HepG2 (cell line): ENCODE results near the gene ZNF556. TPM values are rescaled to one million over a fixed set of nuclear protein-coding genes. Genes with fewer than 3 reads are reported as not detected.

Source experiments
- ARNT2 ChIP-seq: sonication (generic); formaldehyde crosslinking; IDR thresholded peaks from 2 replicates; pipeline ENCODE4 v1.8.0; 2022; ENCODE audit warnings: mild to moderate bottlenecking, low read depth, missing genetic modification reagents, moderate library complexity
- CCDC6 ChIP-seq: sonication (generic); formaldehyde crosslinking; IDR thresholded peaks from 2 replicates; pipeline ENCODE4 v1.8.1; 2022; ENCODE audit warnings: mild to moderate bottlenecking, missing genetic modification reagents, moderate library complexity
- CENPBD1 ChIP-seq: sonication (generic); formaldehyde crosslinking; IDR thresholded peaks from 2 replicates; pipeline ENCODE4 v1.8.0; 2022; ENCODE audit warnings: missing genetic modification reagents, low read depth, mild to moderate bottlenecking, borderline replicate concordance
- CHCHD3 ChIP-seq: sonication (generic); formaldehyde crosslinking; IDR thresholded peaks from 2 replicates; pipeline ENCODE4 v1.8.0; 2022; ENCODE audit warnings: mild to moderate bottlenecking, missing genetic modification reagents, moderate library complexity
- FUBP1 ChIP-seq: sonication (generic); formaldehyde crosslinking; IDR thresholded peaks from 2 replicates; pipeline ENCODE4 v1.5.1; 2020; ENCODE audit warnings: missing genetic modification reagents, mild to moderate bottlenecking, borderline replicate concordance
- HNF1B ChIP-seq: sonication (generic); formaldehyde crosslinking; IDR thresholded peaks from 2 replicates; pipeline ENCODE4 v1.5.1; 2020; ENCODE audit warnings: mild to moderate bottlenecking, moderate library complexity, missing genetic modification reagents
- KMT2A ChIP-seq: sonication (generic); formaldehyde crosslinking; IDR thresholded peaks from 2 replicates; pipeline ENCODE4 v1.4.0; 2020; ENCODE audit warnings: missing genetic modification reagents
- NFE2L1 ChIP-seq: sonication (generic); formaldehyde crosslinking; IDR thresholded peaks from 2 replicates; pipeline ENCODE4 v1.4.0; 2020; ENCODE audit warnings: missing genetic modification reagents, mild to moderate bottlenecking, borderline replicate concordance
- PHF21A ChIP-seq: sonication (generic); formaldehyde crosslinking; IDR thresholded peaks from 2 replicates; pipeline ENCODE4 v1.5.0; 2020; ENCODE audit warnings: mild to moderate bottlenecking, missing genetic modification reagents
- RAD51 ChIP-seq: fragments of 450-650 bp; IDR thresholded peaks from 2 replicates; pipeline ENCODE4 v1.6.1; 2016; ENCODE audit warnings: borderline replicate concordance
- ZBTB25 ChIP-seq: IDR thresholded peaks from 2 replicates; pipeline ENCODE4 v1.6.1; 2018; ENCODE audit warnings: missing genetic modification reagents
- ZFY ChIP-seq: sonication (generic); formaldehyde crosslinking; IDR thresholded peaks from 2 replicates; pipeline ENCODE4 v1.4.0; 2020; ENCODE audit warnings: missing genetic modification reagents
- ZNF576 ChIP-seq: sonication (generic); formaldehyde crosslinking; IDR thresholded peaks from 2 replicates; pipeline ENCODE4 v1.4.0; 2020; ENCODE audit warnings: mild to moderate bottlenecking, missing genetic modification reagents
- polyA plus RNA-seq, 8 experiments: library from polyadenylated mRNA; depleted of rRNA in 3 of 8; stranded (reverse) in 7 of 8; unstranded in 1 of 8; fragments of >200 nt; fragmentation: Illumina TruSeq in 4 of 8; extraction: Trizol in 4 of 8; gene quantifications; 2 replicates each; pipeline versions ENCODE4 v1.2.1 to v1.2.3, GENCODE V29; 2011 to 2016; ENCODE audit warnings: low read depth in 4 of 8, missing spikeins in 1 of 8, mixed read lengths in 1 of 8; ENCODE audit not compliant: insufficient read depth in 1 of 8
- total RNA-seq, 5 experiments: library from RNA; depleted of rRNA; stranded (reverse); fragments of >200 nt; fragmentation: Illumina TruSeq; extraction: Trizol; gene quantifications; 2 replicates each; pipeline ENCODE4 v1.2.3, GENCODE V29; 2016; ENCODE audit warnings: low read depth in 1 of 5
- TF ChIP-seq, protein P1 (sequence below): sonication (generic); formaldehyde crosslinking; IDR thresholded peaks from 2 replicates; pipeline ENCODE4 v1.5.0; 2020; ENCODE audit warnings: mild to moderate bottlenecking, missing genetic modification reagents
- TF ChIP-seq, protein P2 (sequence below): sonication (generic); formaldehyde crosslinking; IDR thresholded peaks from 2 replicates; pipeline ENCODE4 v1.5.1; 2020; ENCODE audit warnings: mild to moderate bottlenecking, missing genetic modification reagents, moderate library complexity

Gene ZNF556
- total and polyA plus RNA-seq, 2 of the 13 experiments (the other 11 are each of a cell fraction or from before 2014, with no cell fraction given) = 4.2 to 28.6 TPM

DNA sequence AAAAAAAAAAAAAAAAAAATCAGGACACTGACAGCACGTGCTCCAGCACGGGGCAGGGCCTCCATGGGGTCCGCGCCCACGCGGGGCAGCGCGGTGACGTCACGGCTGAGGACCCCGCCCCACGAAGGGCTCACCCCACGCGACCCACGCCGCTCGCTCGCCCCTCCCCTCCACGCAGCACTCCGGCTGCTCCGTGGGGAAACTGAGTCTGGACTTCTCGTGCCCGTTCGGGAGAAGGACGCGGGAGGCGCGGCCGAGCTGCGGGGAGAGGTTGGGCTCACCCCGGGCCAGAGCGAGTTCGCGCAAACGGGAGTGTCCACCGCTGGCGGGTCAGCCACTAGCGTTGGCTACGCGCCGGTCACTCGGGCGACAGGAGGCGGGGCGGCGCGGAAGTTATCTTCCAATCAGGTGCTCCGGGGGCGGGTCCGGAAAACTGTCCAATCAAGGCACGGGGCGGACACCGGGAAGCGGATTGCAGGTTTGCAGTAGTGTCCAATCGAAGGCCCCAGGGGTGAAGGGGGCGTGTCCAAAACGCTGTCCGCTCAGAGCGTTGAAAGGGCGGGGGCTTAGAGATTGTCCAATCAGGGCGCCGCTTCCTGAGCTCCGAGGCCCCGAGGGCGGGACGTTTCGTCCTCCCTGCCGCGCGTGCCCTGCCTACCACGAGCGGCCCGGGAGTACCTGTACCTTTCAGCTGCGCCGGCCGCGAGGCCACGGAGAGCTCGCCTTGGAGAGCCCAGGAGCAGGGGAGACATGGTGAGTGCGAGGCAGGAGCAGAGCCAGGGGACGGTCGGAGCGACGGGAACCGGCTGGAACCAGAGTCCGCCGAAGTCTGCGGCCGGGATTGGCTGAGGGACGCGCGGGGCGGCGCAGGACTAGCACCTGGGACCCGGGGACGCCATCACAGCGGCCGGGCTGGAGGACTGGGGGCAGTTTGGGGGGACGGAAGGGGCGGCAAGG lies 33.4 kb downstream of the ZNF556 start, which contains the start of gene ZNF57 (continued):
- TF ChIP-seq ZBTB25 (CRISPR knock-in tag) = no peak
- TF ChIP-seq CHCHD3 (CRISPR knock-in tag) = no peak
- no peak for TF ChIP-seq CCDC6 (CRISPR knock-in tag)
- TF ChIP-seq NFE2L1 (CRISPR knock-in tag) = no peak
- TF ChIP-seq ZFY = peak; percentile 70
- TF ChIP-seq RAD51 = no peak
- TF ChIP-seq, protein P1, sequence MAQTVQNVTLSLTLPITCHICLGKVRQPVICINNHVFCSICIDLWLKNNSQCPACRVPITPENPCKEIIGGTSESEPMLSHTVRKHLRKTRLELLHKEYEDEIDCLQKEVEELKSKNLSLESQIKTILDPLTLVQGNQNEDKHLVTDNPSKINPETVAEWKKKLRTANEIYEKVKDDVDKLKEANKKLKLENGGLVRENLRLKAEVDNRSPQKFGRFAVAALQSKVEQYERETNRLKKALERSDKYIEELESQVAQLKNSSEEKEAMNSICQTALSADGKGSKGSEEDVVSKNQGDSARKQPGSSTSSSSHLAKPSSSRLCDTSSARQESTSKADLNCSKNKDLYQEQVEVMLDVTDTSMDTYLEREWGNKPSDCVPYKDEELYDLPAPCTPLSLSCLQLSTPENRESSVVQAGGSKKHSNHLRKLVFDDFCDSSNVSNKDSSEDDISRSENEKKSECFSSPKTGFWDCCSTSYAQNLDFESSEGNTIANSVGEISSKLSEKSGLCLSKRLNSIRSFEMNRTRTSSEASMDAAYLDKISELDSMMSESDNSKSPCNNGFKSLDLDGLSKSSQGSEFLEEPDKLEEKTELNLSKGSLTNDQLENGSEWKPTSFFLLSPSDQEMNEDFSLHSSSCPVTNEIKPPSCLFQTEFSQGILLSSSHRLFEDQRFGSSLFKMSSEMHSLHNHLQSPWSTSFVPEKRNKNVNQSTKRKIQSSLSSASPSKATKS (CRISPR knock-in tag) = no peak
- peak; percentile 71; the same call in 1 of the 2 replicates for TF ChIP-seq HNF1B (CRISPR knock-in tag)
- TF ChIP-seq ARNT2 (CRISPR knock-in tag) = peak; percentile 80
- TF ChIP-seq ZNF576 = no peak
- no peak for TF ChIP-seq FUBP1 (CRISPR knock-in tag)
- TF ChIP-seq, protein P2, sequence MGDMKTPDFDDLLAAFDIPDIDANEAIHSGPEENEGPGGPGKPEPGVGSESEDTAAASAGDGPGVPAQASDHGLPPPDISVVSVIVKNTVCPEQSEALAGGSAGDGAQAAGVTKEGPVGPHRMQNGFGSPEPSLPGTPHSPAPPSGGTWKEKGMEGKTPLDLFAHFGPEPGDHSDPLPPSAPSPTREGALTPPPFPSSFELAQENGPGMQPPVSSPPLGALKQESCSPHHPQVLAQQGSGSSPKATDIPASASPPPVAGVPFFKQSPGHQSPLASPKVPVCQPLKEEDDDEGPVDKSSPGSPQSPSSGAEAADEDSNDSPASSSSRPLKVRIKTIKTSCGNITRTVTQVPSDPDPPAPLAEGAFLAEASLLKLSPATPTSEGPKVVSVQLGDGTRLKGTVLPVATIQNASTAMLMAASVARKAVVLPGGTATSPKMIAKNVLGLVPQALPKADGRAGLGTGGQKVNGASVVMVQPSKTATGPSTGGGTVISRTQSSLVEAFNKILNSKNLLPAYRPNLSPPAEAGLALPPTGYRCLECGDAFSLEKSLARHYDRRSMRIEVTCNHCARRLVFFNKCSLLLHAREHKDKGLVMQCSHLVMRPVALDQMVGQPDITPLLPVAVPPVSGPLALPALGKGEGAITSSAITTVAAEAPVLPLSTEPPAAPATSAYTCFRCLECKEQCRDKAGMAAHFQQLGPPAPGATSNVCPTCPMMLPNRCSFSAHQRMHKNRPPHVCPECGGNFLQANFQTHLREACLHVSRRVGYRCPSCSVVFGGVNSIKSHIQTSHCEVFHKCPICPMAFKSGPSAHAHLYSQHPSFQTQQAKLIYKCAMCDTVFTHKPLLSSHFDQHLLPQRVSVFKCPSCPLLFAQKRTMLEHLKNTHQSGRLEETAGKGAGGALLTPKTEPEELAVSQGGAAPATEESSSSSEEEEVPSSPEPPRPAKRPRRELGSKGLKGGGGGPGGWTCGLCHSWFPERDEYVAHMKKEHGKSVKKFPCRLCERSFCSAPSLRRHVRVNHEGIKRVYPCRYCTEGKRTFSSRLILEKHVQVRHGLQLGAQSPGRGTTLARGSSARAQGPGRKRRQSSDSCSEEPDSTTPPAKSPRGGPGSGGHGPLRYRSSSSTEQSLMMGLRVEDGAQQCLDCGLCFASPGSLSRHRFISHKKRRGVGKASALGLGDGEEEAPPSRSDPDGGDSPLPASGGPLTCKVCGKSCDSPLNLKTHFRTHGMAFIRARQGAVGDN (CRISPR knock-in tag) = peak; percentile 84
- peak; percentile 64 for TF ChIP-seq KMT2A (CRISPR knock-in tag)
- no peak for TF ChIP-seq CENPBD1 (CRISPR knock-in tag)
- TF ChIP-seq PHF21A (CRISPR knock-in tag) = peak; percentile 47; the same call in 1 of the 2 replicates
